HG03439 (cell line): Measurements from ENCODE around the gene RIPOR2.

Source experiments
- ATAC-seq: cut with Tn5 transposase; IDR thresholded peaks from one replicate; pipeline ENCODE4 v1.9.1; 2021; ENCODE audit warnings: mild to moderate bottlenecking, moderate library complexity; ENCODE audit not compliant: unreplicated experiment

RIPOR2 gene

GRCh38 chr6:24854077-24854666, 81.6 kb downstream of the RIPOR2 start:
- no peak for ATAC-seq

GRCh38 chr6:24851086-24851485, 84.7 kb downstream of the RIPOR2 start:
- ATAC-seq, result no peak

GRCh38 chr6:24849713-24850112, 86.0 kb downstream of the RIPOR2 start:
- ATAC-seq, result no peak

DNA sequence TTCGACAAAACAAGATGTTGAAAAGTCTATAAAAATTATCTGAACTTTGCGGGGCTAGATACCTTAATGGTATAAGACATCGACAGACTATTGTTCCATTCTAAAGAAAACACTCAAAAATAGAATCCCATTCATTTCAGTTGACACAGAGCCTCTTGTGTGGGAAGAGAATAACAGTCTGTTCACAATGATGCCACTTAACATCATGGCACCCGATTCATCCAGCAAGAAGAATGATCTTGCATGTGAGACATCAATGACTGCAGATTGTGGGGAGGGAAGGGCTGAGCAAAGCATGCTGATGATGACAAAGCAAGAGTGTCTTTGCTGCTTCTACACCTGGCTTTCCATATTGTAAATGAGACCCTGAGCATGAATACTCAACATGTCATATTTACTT, 87.3 kb downstream of the RIPOR2 start:
- no peak for ATAC-seq

GRCh38 chr6:24847402-24847801, 88.4 kb downstream of the RIPOR2 start:
- ATAC-seq, result no peak

GRCh38 chr6:24845578-24845977, 90.2 kb downstream of the RIPOR2 start:
- no peak for ATAC-seq

DNA sequence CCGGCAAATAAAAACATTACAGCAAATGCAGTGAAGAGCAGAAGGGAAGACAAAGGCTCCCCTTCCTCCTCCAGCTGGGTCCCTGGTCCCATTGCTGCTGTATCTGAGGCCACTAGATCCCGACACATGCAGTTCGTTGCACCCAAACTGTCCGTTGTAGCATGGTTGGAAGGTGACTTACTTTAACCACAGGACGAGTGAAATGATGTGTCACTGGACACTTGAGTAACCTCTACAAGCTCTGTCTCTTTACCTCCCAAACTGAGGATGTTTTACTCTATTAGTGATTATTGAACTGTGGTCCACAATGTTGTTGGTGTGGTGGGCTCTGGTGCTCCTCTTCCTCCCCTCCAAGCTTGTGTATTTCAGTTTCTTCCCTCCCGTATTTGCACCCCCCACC, 90.9 kb downstream of the RIPOR2 start:
- ATAC-seq, result no peak

DNA sequence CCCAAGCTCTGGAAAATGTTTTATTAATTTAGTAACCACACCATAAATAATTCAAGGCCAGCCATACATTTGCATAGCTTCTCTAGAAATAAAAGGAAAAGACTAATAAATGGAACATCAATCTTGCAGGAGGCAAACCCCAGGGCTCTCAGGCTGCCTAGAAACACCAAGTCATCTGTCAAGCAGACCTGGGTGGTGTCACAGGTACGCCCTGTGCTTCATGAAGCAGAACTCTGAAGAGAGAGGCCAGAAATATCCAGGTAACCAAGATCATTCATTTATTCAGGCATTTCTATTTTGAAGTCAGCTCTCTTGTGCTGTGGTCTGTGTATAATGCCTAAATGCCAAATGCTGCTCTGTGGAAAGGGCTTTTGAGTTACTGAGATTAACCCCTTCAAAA, 91.7 kb downstream of the RIPOR2 start:
- no peak for ATAC-seq

DNA sequence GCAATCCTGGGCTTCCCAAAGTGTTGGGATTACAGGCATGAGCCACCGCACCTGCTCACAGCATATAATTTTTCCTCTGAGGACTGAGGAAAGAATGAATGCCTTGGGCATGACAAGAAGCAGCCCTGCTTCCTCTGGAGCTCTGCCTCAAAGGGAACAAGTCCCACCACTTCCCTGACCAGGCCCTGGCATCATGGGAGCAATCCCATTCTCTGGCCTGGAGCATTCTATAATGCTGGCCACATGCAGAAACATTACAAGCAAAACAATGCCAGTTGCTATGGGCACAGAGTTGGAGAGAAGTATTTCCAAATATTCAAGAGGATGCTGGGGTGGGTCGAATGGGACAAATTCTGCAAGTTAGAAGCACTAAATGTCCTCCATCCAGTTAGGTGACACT, 95.6 kb downstream of the RIPOR2 start:
- ATAC-seq, result no peak

- no peak for ATAC-seq
Measured at GRCh38 chr6:24838994-24839393, 96.8 kb downstream of the RIPOR2 start.

- ATAC-seq, result no peak
Measured at GRCh38 chr6:24838081-24838480, 97.7 kb downstream of the RIPOR2 start.

DNA sequence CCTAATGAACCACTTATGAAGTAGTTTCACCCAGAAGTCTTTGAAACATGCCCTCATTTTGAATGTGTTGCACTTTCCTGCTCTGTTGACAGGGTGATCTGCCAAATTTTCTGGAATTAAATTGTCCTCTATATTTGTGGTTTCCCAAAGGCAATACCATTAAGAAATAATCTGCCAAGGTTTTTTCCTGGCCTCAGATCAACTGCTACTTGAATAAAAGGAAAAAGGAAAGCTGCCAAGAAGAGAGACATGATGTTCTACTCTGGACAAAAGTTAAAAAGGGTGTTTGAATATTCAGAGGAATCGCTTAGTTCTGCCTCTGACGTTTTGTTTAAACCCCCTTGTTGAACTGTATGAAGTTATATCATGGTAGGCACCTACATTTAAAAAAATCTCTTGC, 99.7 kb downstream of the RIPOR2 start:
- no peak for ATAC-seq

DNA sequence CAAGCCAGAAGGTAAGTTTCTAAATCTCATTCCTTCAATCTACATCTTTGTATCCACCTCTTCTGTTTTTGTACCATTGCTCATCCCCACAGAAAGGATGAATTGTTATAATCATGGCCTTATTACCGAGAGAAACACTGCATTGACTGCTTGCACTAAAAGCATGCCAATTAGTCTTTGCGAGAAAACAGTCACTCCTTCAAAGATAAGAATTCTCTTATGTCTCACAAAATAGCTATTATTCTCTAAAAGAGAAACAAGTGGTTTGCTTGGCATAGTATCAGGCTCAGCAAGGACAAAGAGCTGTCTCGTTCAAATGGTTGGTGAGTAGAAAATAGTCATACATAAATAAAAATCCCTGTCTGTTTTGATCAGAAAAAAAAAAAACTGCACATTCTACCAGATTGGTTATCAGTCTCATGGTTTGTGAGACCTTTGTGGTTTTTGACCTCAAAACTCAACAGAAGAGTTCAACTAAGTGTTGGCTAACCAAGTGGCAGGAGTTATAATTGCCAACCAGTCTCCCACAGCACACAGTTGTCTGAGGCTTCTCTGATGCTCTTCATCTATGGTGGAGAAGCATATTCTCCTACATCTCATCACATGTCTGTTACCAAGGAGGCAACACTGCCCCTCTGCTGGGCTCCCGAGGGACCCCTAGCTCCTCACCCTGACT, 101.9 kb downstream of the RIPOR2 start:
- ATAC-seq, result no peak

DNA sequence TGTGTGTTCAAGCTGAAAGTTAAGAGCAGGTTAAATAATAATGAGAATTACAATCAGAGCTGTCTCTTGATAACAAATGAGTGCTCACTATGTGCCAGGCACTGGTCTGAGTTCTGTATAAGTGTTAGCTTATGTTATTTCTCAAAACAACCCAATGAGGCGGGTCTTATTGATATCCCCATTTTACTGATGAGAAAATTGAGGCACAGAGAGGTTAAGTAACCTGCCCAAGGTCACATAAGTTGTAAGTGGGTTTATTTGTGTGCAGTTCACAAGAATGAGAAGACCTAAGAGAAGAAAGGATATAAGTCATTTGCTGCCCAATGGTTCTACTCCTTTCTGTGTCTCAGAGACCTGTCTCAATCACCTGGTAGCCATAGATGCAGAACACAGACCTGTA, 103.0 kb downstream of the RIPOR2 start:
- ATAC-seq, result no peak

GRCh38 chr6:24831771-24832716, 103.7 kb downstream of the RIPOR2 start:
- no peak for ATAC-seq

DNA sequence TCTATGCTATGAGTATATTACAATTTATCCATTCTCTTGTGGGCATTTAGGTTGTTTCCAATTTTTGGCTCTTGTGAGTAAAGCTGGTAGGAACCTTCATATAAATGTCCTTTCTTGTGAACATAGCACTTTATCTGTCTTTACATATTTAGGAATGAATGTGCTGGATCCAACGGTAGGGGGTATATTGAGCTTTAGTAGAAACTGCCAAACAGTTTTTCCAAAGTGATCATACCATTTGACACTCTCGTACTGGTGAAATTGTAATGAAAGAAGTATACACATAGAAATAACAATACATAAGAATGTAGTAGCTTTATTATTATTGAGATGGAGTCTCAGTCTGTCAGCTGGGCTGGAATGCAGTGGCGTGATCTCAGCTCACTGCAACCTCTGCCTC, 106.1 kb downstream of the RIPOR2 start:
- ATAC-seq, result no peak

- no peak for ATAC-seq
Measured at GRCh38 chr6:24827970-24828369, 107.8 kb downstream of the RIPOR2 start.

GRCh38 chr6:24827162-24827561, 108.6 kb downstream of the RIPOR2 start:
- ATAC-seq, result no peak

GRCh38 chr6:24825130-24825630, 110.6 kb downstream of the RIPOR2 start:
- no peak for ATAC-seq

DNA sequence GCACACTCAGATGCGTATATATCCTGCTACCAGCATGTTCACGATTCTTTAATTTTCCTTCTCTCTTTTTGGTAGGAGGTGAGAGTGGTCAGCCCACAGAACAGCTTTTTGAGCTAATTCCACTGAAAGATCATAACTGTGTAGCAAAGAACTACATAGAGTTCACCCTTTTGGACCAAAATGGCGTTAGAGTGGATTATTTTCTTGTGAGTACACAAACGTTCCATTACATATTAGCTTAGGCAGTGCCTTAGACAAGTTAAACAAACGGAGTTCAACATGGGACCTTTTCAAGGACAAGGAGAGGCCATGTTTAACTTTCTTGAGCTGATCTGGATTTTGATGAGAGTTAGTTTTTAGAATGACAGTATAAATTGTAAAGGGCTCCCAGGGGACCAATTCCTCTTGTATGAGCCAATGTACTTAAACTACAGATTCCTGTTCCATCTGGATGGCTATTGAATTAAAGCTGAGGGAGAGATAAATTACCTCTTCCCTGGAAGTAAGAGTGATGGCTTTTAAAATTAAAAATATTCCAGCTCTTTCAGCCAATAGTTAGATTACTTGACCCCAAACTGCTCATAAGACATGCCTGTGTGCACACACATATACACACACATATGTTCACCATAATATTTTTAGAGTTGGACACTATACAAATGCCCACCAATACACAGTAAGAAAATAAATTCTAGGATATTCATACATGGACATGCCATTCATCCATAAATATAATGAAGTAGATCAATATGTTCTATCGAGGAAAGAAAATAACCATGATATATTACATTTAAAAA, 111.4 kb downstream of the RIPOR2 start:
- no peak for ATAC-seq

GRCh38 chr6:24823185-24823584, 112.6 kb downstream of the RIPOR2 start:
- no peak for ATAC-seq
